GM15510 (cell line): ENCODE measurements around the gene SLTM.

Source experiments
- POLR2A ChIP-seq: IDR thresholded peaks from 3 replicates; pipeline ENCODE4 v1.6.1; 2011; ENCODE audit warnings: borderline replicate concordance; ENCODE audit not compliant: insufficient read length; ENCODE audit errors: extremely low read depth

The SLTM gene

DNA sequence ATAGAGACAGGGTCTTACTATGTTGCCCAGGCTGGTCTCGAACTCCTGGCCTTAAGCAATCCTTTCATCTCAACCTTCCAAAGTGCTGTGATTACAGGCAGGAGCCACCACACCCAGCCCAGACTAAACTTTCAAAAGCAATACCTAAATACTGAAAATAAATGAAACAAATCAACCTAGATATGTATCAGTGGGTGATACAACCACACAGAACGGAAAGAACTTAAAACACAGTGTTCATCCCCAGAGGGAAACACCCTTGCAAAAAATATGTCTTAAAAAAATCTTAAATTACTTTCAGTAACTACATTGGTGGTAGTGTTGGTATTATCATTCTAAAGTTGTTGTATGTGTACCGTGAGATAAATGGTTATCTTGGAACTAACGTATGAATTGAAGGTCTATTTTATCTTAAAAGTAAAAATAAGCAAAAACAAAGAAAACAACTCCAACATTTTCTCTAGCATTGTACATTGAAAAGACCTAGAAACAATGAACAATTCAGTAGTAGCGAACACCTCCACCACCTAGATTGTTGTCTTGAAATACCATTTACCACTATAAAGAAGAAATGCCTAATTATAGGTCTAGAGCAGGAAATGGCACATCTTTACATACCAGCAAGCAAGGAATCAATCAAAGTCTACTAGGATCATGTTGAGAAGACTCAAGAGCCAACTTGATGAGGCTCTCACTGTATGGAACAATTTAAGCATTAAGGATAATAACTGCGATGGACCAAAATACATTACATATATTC is 24.7 kb downstream of the SLTM start:
- TF ChIP-seq POLR2A, result no peak

DNA sequence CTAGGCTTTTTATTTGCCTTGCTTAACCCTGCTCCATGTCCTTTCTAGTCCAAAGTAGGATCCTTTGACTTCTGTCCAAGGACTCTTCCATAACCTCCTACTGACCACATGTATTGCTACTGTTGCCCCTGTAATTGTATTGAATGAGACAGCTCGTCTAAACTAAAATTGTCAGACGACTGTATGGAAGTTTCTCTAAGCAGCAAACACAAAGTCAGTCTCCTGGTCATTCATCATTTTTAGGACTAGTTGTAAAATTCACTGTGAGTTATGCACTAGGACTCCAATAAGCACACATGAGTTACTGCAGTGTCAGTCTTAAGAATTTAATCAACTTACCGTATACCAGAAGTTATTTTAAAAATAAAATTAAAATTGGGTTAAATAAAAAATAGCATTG is 32.8 kb downstream of the SLTM start:
- TF ChIP-seq POLR2A, result no peak

DNA sequence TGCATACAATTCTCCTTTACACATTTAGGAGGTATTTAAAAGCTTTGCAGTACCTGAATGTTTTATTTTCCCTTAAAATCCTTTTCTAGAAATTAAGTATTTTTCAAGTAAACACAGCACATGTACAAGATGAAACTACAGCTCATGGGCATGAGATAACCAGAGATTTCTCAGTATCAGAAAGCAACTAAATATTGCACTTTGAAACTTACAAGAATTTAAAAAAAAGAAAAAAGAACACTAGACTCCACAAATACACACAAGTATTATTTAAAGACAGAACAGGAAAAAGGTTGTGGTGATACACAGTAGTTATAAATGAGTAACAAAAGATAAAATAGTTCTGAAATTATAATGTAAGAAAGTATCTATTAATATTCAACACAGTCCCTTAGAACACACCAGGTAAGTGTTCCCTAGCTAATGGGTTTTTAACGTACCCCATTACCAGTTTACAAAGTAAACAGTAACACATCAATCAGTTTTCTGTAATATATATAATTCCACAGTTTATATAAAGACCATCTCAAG is 35.3 kb downstream of the SLTM start:
- TF ChIP-seq POLR2A, result no peak

DNA sequence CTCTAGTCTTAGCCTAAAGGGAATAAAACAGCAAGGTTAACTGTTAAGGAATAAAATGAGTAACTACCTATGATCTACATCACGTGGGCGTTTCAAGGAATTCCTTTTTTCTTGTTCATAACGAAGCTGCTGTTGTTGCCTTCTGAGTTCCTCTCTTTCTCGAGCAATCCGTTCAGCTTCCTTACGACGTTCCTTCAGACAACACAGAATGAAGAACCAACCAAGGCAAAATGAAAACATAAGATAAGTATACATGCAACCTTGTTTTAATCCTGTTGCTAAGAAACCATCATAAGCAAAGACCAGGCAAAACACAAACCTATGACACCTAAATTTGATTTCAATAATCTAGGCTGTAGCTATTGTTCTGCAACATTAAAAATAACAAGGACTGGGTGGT is 44.1 kb downstream of the SLTM start:
- TF ChIP-seq POLR2A, result no peak

DNA sequence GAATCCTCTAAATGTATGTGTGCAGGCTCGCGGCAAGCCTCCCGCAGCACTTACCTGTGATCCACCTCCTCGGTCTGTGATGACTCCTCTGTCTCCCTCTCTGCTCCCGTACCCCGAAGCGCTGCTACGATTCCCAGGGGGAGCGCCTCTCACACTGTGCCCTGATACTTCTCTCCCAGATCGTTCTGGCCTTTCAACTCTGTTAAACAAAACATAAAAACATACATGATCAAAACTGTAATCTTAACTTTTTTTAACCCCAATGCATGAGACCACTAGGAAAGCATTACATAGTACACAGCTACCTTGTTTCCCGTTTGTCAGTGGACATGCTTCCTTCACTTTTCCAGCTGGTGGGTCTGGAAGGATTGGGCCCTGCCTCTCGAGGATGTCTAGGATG is 46.6 kb downstream of the SLTM start:
- TF ChIP-seq POLR2A, result no peak

DNA sequence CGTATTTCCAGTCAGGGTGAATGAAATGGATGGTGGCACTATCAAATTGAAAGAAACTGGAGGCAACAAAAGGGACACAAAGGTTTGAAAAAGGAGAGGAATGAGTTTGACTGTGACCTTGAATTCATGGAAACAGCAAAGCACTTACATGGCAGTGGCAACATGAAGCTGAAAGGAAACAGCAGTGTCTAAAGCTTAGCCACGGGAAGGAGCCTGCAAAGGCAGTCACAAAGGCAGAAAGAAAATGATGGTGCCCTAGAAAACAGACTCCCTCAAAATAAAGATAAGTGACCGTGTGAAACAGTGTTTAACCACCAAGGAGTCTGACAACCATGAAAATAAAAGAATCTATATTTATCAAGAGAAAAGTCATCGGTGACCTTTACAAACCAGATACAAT is 51.2 kb downstream of the SLTM start:
- no peak for TF ChIP-seq POLR2A

DNA sequence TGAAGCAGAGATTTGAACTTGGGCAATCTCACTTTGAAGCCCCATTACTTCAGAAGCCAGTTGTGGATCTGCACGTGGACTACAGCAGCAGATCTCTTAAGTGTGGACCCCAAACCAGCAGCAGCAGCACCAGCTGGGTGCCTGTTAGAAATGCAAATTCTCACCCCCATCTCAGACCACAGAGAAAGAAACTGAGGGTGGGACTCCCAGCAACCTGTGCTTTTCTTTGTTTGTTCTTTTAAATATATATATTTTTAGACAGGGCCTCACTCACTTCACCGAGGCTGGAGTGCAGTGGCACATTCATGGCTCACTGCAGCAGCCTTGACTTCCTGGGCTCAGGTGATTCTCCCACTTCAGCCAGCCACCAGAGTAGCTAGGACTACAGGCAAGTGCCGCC is 53.2 kb downstream of the SLTM start:
- TF ChIP-seq POLR2A, result no peak

DNA sequence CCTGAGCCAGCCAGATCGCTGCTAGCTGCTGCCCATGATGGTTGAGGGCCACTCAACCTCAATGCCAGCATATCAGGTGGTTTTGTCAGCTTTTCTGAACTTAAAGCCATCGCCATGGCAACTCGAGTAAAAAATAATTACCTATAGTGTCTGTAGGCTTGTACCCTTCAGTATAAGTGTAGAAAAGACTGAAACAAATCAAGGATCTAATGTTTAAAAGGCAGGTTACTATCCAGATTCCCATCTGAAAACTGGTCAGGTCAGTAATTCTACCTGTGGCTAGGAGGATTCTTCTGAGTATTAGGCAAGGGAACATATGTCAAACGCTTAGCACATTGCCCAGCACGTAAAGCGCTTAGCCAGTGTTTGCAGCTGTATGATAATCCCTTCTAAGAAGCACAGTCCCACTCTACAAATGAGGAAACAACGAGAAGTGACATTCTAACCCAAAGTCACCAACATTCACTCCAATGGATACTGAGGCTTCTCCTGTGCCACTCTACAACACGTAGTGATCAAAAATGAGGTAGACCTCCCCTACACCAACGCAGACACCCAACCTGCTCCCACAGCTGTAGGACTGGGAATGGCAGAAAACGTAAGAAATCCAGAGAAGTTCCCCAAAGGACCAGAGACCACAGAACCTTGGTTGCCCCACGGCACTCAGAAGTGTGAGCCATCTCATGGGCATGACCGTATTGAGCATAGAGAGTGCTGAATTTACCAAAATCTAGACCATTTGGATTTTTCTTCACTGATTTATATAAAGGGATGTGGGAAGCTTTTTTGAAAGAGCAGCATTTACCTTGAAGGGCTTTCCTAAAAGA is 55.3 kb downstream of the SLTM start:
- TF ChIP-seq POLR2A, result no peak

DNA sequence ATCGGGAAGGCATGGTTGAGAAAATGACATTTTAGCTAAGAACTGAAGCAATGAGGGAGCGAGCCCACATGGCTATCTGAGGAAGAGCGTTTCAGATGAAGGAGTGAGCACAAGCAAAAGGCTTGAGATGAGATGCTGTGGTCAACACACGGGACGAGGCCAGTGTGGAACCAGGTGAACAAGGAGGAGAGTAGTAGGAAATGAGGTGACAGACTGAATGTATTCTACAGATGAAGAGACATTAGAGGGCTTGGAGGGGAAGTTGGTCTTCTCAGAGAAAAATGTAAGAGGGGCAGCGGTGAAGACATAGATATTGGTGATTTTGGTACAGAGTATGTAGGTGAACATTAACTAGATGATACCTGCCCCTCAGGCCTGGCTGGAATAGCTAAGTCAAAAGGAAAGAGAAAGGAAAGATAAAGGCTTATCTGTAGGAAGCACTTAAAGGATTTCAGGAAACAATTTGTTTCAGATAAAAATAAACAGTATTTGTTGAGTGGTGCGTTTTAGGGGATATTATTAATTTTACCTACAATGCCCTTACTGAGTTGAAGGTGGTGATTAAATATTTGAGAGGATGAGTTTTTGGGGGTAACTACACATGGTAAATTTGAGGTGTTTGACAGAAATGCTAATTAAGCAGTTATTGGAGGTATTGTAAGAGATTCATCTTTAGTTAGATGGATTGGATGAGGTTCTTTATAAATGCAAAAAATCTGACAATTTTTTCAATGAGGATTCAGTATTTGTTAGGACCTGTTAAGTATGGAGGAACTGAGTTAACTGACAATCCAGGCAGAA is 57.0 kb downstream of the SLTM start:
- no peak for TF ChIP-seq POLR2A

DNA sequence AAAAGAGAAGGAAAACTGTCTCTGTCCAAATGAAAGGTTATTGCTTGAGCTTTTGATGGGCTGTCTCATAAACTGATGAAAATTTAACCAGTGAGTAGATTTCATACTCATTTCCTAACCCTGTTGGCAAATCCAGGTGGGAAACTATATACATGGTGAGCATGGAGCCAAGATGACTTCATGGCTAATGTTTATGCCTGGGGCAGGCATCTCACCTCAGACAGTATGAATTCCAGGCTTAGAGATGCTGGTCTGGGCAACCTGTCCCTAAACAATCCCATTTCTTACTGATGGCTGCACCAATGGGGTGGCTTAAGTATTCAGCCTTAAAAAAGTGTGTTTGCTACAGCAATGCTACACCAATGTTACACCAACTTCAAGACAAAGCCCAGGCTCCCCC is 58.1 kb downstream of the SLTM start:
- TF ChIP-seq POLR2A, result no peak

DNA sequence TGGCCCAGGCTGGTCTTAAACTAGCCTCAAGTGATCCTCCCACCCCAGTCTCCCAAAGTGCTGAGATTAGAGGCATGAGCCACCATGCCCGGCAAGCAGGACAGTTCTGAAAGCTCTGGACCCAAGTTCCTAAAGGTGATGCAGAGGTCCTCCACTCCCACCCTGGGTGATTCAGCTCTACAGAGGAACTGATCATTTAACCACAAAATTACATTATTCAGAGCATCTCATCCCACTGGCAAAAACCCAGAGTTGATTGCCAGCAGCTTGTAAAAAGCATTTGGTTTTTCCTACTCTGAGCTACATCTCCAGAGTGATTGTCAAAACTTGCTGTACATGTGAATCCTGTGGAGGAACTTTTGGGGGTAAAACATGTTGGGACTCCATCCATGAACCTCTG is 60.2 kb downstream of the SLTM start:
- no peak for TF ChIP-seq POLR2A

DNA sequence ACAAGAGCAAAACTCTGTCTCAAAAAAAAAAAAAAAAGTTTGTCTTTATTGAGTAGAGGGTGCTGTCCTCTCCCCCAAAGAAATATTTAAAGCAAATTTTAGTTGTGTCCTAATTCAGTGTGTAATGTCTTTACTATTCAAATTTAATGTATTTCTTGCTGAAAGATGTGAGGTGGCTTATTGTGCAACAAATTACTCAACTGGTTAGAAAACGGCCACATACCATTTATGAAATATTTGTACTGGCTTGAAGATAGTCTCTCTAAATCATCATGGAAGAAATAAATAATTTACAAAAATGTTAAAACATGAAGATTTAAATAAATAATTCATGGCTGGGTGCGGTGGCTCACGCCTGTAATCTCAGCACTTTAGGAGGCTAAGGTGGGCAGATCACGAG is 63.0 kb downstream of the SLTM start:
- no peak for TF ChIP-seq POLR2A

DNA sequence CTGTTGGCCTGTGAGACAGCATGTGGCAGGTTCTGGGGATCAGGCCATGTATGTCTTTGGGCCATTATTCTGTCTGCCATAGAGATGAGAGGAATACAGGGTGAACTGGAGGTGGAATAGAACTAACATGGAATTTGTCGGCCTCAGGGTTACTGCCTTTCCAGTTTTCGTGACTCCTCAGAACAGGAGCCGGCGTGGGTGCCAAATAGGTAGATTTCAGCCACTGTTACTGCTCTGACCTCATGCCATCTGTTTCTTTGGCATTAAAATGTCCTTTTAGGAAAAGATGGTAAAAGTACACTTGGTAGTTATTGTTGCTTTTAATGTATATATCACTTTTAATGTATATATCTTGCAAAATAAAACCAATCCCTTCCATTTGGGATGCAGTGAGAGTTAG is 65.6 kb downstream of the SLTM start:
- TF ChIP-seq POLR2A, result no peak

DNA sequence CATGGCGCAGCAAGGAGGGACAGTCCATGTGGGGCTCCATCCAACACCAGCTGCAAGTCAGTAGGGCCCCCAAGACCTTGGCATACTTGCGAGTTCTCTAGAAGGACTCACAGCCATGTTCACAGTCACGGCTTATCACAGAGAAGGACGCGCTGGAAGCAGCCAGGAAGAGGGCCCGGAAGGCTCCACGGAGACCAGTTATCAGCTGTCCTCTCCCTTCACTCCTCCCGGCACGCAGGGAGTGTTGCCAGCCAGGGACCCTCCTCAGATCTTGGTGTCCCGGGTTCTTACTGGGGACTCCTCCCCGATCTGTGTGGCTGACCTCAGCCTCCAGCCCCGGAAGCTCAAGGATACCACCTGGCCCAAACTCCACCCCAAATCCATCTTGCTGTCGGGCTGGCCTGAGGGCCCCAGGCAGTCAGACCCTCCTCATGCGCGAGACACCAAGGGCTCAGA is 68.0 kb downstream of the SLTM start:
- no peak for TF ChIP-seq POLR2A
